Neural progenitor cell (in vitro differentiated cells): ENCODE data around the gene SLC22A15.

Experiments used
- EZH2 ChIP-seq: fragments of 200-600 bp; sonication (generic); IDR thresholded peaks from 2 replicates; pipeline ENCODE4 v1.6.1; 2017; ENCODE audit warnings: antibody characterized with exemption, mild to moderate bottlenecking, moderate library complexity
- EZH2phosphoT487 ChIP-seq: fragments of 200-600 bp; sonication (generic); IDR thresholded peaks from 2 replicates; pipeline ENCODE4 v1.6.1; 2017; ENCODE audit warnings: antibody characterized with exemption
- TF ChIP-seq, protein P1 (sequence below): fragments of 200-600 bp; sonication (generic); IDR thresholded peaks from 2 replicates; pipeline ENCODE4 v1.5.1; 2017; ENCODE audit warnings: antibody characterized with exemption, mild to moderate bottlenecking

DNA sequence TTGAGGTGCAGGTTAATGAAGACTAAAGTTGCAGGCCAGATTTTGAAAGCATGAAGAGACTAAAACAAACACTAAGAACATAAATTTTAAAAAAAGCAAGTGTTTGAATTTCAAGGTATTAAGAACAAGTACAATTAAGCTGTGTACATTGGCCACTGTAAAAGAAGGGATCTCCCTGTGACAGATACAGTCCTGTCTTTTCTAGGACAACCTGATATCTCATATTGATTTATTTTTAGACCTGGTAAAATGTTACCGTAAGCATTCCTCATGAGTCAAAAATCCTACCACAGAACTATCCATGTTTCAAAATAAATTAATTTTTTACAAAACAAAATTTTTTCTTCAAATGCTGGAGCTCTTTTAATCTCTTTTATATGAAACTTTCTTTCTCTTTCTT lies 39.4 kb downstream of the SLC22A15 start:
- TF ChIP-seq, protein P1, sequence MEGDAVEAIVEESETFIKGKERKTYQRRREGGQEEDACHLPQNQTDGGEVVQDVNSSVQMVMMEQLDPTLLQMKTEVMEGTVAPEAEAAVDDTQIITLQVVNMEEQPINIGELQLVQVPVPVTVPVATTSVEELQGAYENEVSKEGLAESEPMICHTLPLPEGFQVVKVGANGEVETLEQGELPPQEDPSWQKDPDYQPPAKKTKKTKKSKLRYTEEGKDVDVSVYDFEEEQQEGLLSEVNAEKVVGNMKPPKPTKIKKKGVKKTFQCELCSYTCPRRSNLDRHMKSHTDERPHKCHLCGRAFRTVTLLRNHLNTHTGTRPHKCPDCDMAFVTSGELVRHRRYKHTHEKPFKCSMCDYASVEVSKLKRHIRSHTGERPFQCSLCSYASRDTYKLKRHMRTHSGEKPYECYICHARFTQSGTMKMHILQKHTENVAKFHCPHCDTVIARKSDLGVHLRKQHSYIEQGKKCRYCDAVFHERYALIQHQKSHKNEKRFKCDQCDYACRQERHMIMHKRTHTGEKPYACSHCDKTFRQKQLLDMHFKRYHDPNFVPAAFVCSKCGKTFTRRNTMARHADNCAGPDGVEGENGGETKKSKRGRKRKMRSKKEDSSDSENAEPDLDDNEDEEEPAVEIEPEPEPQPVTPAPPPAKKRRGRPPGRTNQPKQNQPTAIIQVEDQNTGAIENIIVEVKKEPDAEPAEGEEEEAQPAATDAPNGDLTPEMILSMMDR: no peak
- TF ChIP-seq EZH2 (no peak), EZH2phosphoT487 (no peak)
